ENCODE data around the gene COL23A1.
"Not testable (repeated sequence)": the region's sequence is repeated elsewhere in the genome, so short reads cannot be mapped to it uniquely, and the experiment has no call there.

The COL23A1 gene

DNA sequence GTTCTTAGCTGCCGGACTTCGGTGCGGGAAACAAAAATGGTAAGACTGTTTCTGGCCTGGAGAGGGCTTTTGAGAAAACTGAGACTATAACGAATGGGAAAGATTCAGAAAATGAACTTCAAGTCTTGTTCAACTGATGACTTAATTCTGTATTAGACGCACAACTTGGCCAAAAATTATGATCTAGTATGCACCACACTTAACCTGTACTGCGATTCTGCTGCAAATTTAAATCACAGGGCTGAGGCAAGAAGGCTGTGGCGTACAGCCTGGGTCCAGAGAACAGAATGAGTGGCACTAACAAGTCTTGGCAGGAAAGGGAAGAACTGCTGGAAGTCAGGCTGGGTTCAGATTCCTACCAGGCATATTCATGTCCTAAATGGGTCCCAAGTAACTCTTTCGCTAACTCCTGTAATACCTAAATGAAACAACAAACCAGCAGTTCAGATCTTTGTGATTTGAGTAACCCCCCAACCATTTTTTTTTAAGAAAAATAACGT is 781 bp upstream of the COL23A1 start:
- H3K9me3 ChIP-seq (ENCODE audit: control insufficient read depth in 5 of 5, low read length in 5 of 5): peaks cover 2 to 19% (median 12%) of the 10 kb centered on the region in 5 donors
- peaks cover 0 to 2% (median 0%) of the 10 kb centered on the region in 5 donors for H3K36me3 ChIP-seq (ENCODE audit: control insufficient read depth in 5 of 5, insufficient read depth in 5 of 5, low read length in 5 of 5)
- H3K4me1 ChIP-seq (ENCODE audit: control insufficient read depth in 5 of 5, insufficient read depth in 5 of 5, low read length in 5 of 5): peaks cover 0 to 19% (median 18%) of the 10 kb centered on the region in 5 donors
- no peak overlapping the region for H3K27ac ChIP-seq (ENCODE audit: low read depth, low read length)
- H3K9ac ChIP-seq (ENCODE audit: low read length in 5 of 5): no peak overlapping the region
- H3K4me3 ChIP-seq (ENCODE audit: low read depth in 1 of 5, low read length in 5 of 5): peak overlapping the region in 3 of 5 donors; percentile 39 to 67 (median 42)
- H3K27me3 ChIP-seq (ENCODE audit: control insufficient read depth in 5 of 5, insufficient read depth in 4 of 5, low read length in 5 of 5): peaks cover 8 to 24% (median 22%) of the 10 kb centered on the region in 5 donors

DNA sequence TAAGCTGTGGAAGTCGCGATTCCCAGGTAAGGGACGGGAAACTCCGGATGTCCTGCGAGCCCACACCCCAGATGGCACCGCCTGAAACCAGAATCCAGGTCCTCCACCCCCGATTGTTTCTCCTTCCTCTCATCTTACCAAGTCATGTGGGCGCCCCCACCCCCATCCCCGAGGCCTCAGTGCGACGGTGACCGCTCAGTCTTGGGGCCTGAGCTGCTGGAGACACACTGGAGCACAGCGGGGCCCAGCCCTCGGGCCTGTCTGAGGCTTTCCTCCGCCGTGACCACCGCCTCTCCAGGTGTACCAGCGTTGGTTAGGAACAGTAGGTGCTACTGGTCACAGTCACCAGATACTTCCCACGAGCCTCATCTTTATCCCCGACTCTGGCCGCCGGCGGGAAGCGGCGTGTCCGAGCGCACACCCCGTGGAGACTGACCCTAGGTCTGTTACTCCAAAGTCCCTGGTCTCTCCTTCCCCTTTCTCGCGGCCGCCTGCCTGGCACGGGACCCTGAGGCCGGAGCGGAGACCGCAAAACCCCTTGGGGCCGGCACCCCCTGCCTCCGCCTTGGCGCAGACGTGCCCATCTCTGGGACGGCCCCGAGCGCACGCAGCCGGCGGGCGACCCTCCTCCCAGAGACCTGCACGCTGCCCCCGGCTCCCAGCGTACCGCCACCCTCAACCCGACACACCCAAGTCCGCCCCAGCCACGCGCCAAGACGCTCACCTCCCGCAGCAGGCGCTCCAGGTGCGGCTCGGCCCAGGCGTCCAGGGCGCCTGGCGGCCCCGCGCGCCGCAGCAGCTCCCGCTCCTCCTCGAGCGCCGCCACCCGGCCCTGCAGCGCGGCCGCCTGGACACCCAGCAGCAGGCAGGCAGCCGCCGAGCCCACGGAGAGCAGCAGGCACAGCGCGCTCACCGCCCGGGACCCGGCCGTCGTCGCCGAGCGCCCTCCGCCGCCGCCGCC is 733 bp downstream of the COL23A1 start:
- no peak overlapping the region for H3K27ac ChIP-seq (ENCODE audit: low read depth, low read length)
- H3K4me3 ChIP-seq (ENCODE audit: low read depth in 1 of 5, low read length in 5 of 5): peak overlapping the region in 3 of 5 donors; percentile 55 to 70 (median 67)
- peaks cover 0 to 19% (median 18%) of the 10 kb centered on the region in 5 donors for H3K4me1 ChIP-seq (ENCODE audit: control insufficient read depth in 5 of 5, insufficient read depth in 5 of 5, low read length in 5 of 5)
- H3K36me3 ChIP-seq (ENCODE audit: control insufficient read depth in 5 of 5, insufficient read depth in 5 of 5, low read length in 5 of 5): no peaks in the 10 kb centered on the region
- no peak overlapping the region for H3K9ac ChIP-seq (ENCODE audit: low read length in 5 of 5)
- H3K27me3 ChIP-seq (ENCODE audit: control insufficient read depth in 5 of 5, insufficient read depth in 4 of 5, low read length in 5 of 5): peaks cover 8 to 29% (median 27%) of the 10 kb centered on the region in 5 donors
- peaks cover 0 to 5% (median 0%) of the 10 kb centered on the region in 5 donors for H3K9me3 ChIP-seq (ENCODE audit: control insufficient read depth in 5 of 5, low read length in 5 of 5)

GRCh38 chr5:178588769-178589168 is 1.4 kb downstream of the COL23A1 start:
- Histone ChIP-seq H3K4me3 (ENCODE audit: low read depth in 1 of 5, low read length in 5 of 5) (no peak overlapping the region), H3K27me3 (ENCODE audit: control insufficient read depth in 5 of 5, insufficient read depth in 4 of 5, low read length in 5 of 5) (peaks cover 8 to 29% (median 27%) of the 10 kb centered on the region in 5 donors)

DNA sequence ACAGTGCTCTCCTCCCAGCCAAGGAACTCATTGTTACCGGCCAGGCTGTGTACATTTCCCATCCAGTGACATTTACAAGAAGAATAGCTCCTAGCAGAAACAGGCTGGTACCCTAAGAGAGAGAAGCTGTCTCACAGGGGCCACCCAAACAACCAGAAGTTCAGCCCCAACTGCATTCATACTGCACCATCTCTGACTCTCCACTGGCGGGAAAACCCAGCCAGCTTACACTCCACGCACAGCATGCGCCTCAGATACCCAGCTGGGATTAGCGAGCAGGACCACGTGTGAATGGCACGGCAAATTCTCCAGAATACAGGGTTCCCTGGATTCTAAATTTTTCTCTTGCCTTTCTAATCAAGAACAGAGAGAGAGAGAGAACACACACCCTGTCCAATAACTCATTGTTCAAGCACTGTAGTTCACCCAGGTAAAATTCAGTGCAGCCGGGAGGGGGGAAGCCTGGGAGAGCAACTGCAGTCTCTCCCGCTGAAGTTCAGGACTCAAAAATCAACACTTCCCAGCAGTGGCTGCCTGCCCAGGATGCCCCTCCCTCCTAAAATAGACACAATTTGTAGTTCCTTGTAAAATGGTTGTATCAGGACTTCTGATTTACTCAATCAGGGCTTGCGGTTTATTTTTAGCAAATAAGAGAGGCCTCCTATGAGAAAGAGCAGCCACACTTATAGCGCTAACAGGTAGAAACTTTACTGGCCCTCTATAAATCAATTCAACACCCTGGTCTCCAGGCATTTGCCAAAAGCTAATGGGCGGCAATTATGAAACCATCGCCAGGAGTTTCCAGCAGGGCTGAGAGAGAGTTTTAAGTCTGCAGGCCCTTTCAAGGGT is 2.2 kb downstream of the COL23A1 start:
- Histone ChIP-seq H3K36me3 (ENCODE audit: control insufficient read depth in 5 of 5, insufficient read depth in 5 of 5, low read length in 5 of 5) (no peaks in the 10 kb centered on the region), H3K9ac (ENCODE audit: low read length in 5 of 5) (no peak overlapping the region), H3K27me3 (ENCODE audit: control insufficient read depth in 5 of 5, insufficient read depth in 4 of 5, low read length in 5 of 5) (peaks cover 8 to 29% (median 27%) of the 10 kb centered on the region in 5 donors), H3K4me1 (ENCODE audit: control insufficient read depth in 5 of 5, insufficient read depth in 5 of 5, low read length in 5 of 5) (peaks cover 0 to 19% (median 18%) of the 10 kb centered on the region in 5 donors), H3K27ac (ENCODE audit: low read depth, low read length) (no peak overlapping the region), H3K4me3 (ENCODE audit: low read depth in 1 of 5, low read length in 5 of 5) (no peak overlapping the region), H3K9me3 (ENCODE audit: control insufficient read depth in 5 of 5, low read length in 5 of 5) (no peaks in the 10 kb centered on the region)

More at GRCh38 chr5:178588769-178589168, 1.4 kb downstream of the COL23A1 start:
- Histone ChIP-seq H3K36me3 (ENCODE audit: control insufficient read depth in 5 of 5, insufficient read depth in 5 of 5, low read length in 5 of 5) (no peaks in the 10 kb centered on the region), H3K27ac (ENCODE audit: low read depth, low read length) (no peak overlapping the region), H3K9ac (ENCODE audit: low read length in 5 of 5) (no peak overlapping the region), H3K4me1 (ENCODE audit: control insufficient read depth in 5 of 5, insufficient read depth in 5 of 5, low read length in 5 of 5) (peaks cover 0 to 19% (median 18%) of the 10 kb centered on the region in 5 donors), H3K9me3 (ENCODE audit: control insufficient read depth in 5 of 5, low read length in 5 of 5) (no peaks in the 10 kb centered on the region)

DNA sequence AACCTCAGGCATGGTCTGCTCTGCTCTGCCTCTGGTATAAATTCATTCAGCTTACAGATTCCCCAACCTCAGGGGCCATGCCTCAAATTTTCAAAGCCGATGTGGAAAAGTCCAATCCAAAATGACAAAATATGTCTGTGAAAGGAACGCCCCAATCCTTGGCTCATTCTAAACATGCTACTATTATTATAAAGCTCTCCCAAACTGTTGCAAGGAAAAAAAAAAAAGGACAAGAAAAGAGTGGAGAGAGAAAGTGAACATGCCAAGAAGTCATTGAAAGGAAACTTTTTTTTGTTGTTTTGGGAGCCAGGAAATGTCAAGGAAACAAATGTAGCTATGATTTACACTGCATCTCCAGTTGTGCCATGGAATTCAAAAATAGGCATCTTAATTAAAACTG is 3.8 kb downstream of the COL23A1 start:
- Histone ChIP-seq H3K9ac (ENCODE audit: low read length in 5 of 5) (no peak overlapping the region), H3K36me3 (ENCODE audit: control insufficient read depth in 5 of 5, insufficient read depth in 5 of 5, low read length in 5 of 5) (no peaks in the 10 kb centered on the region), H3K27me3 (ENCODE audit: control insufficient read depth in 5 of 5, insufficient read depth in 4 of 5, low read length in 5 of 5) (peaks cover 8 to 29% (median 27%) of the 10 kb centered on the region in 5 donors), H3K4me3 (ENCODE audit: low read depth in 1 of 5, low read length in 5 of 5) (no peak overlapping the region), H3K27ac (ENCODE audit: low read depth, low read length) (no peak overlapping the region), H3K9me3 (ENCODE audit: control insufficient read depth in 5 of 5, low read length in 5 of 5) (no peaks in the 10 kb centered on the region), H3K4me1 (ENCODE audit: control insufficient read depth in 5 of 5, insufficient read depth in 5 of 5, low read length in 5 of 5) (peaks cover 0 to 19% (median 18%) of the 10 kb centered on the region in 5 donors)

DNA sequence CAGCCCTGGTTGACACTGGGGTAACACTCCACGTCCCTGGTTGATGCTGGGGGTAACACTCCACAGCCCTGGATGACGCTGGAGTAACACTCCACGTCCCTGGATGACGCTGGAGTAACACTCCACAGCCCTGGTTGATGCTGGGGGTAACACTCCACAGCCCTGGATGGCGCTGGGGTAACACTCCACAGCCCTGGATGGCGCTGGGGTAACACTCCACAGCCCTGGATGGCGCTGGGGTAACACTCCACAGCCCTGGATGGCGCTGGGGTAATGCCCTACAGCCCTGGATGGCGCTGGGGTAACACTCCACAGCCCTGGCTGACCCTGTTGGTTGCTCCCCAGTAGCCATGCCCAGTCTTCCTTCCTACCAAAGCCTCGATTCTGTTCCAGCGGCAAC is 4.8 kb downstream of the COL23A1 start:
- H3K27me3 ChIP-seq (ENCODE audit: control insufficient read depth in 5 of 5, insufficient read depth in 4 of 5, low read length in 5 of 5): peaks cover 8 to 31% (median 27%) of the 10 kb centered on the region in 5 donors
- H3K4me3 ChIP-seq (ENCODE audit: low read depth in 1 of 5, low read length in 5 of 5); H3K36me3 ChIP-seq (ENCODE audit: control insufficient read depth in 5 of 5, insufficient read depth in 5 of 5, low read length in 5 of 5); H3K9me3 ChIP-seq (ENCODE audit: control insufficient read depth in 5 of 5, low read length in 5 of 5); H3K27ac ChIP-seq (ENCODE audit: low read depth, low read length): not testable (repeated sequence)
- H3K9ac ChIP-seq (ENCODE audit: low read length in 5 of 5): peak overlapping the region in 1 of 5 donors; percentile 36
- H3K4me1 ChIP-seq (ENCODE audit: control insufficient read depth in 5 of 5, insufficient read depth in 5 of 5, low read length in 5 of 5): peaks cover 0 to 14% (median 11%) of the 10 kb centered on the region in 5 donors

- Histone ChIP-seq H3K9ac (ENCODE audit: low read length in 5 of 5) (no peak overlapping the region), H3K27me3 (ENCODE audit: control insufficient read depth in 5 of 5, insufficient read depth in 4 of 5, low read length in 5 of 5) (peaks cover 0 to 26% (median 17%) of the 10 kb centered on the region in 5 donors), H3K4me3 (ENCODE audit: low read depth in 1 of 5, low read length in 5 of 5) (no peak overlapping the region), H3K27ac (ENCODE audit: low read depth, low read length) (no peak overlapping the region), H3K36me3 (ENCODE audit: control insufficient read depth in 5 of 5, insufficient read depth in 5 of 5, low read length in 5 of 5) (no peaks in the 10 kb centered on the region), H3K9me3 (ENCODE audit: control insufficient read depth in 5 of 5, low read length in 5 of 5) (no peaks in the 10 kb centered on the region), H3K4me1 (ENCODE audit: control insufficient read depth in 5 of 5, insufficient read depth in 5 of 5, low read length in 5 of 5) (no peaks in the 10 kb centered on the region)
Measured at GRCh38 chr5:178583279-178583678, 6.9 kb downstream of the COL23A1 start.

DNA sequence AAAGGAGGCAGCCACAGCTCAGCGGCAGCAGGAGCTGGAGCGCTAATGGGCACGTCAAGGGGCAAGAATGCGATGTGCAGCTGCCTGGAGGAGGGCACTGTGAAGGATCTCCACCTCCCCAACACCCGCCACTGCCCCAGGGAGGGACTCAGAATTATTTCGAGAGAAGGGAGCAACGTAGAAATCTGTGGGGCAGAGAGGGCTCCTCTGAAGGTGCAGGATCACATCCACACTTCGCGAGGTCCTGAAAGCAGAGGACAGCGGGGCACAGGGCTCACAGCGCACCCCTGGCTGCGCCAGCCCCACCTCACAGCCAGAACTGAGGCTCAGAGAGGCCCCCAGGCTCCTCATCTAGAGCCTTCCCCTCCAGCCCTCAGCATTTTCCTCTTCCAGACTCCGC is 7.9 kb downstream of the COL23A1 start:
- H3K36me3 ChIP-seq (ENCODE audit: control insufficient read depth in 5 of 5, insufficient read depth in 5 of 5, low read length in 5 of 5): no peaks in the 10 kb centered on the region
- no peak overlapping the region for H3K9ac ChIP-seq (ENCODE audit: low read length in 5 of 5)
- peaks cover 0 to 3% (median 0%) of the 10 kb centered on the region in 5 donors for H3K9me3 ChIP-seq (ENCODE audit: control insufficient read depth in 5 of 5, low read length in 5 of 5)
- H3K27me3 ChIP-seq (ENCODE audit: control insufficient read depth in 5 of 5, insufficient read depth in 4 of 5, low read length in 5 of 5): peaks cover 0 to 24% (median 16%) of the 10 kb centered on the region in 5 donors
- no peak overlapping the region for H3K27ac ChIP-seq (ENCODE audit: low read depth, low read length)
- H3K4me1 ChIP-seq (ENCODE audit: control insufficient read depth in 5 of 5, insufficient read depth in 5 of 5, low read length in 5 of 5): no peaks in the 10 kb centered on the region
- no peak overlapping the region for H3K4me3 ChIP-seq (ENCODE audit: low read depth in 1 of 5, low read length in 5 of 5)

DNA sequence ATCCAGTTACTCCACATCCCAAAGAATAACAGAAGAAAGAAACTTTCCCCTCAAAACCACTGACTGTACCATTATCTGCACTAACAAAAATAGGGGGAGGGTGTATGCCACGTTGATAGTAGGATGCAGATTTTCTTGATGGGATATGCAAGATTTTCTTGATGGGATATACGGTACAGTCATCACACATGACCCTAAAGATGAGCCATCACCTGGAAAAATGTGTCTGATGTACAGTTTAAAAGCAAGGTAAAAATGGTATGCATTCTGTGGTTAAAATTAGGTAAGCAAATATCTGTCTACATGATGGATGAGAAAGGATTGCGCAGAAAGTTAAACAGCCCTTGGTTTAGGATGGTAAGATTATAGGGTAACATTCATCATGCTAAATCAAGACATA is 8.6 kb downstream of the COL23A1 start:
- peaks cover 0 to 25% (median 19%) of the 10 kb centered on the region in 5 donors for H3K27me3 ChIP-seq (ENCODE audit: control insufficient read depth in 5 of 5, insufficient read depth in 4 of 5, low read length in 5 of 5)
- no peak overlapping the region for H3K9ac ChIP-seq (ENCODE audit: low read length in 5 of 5)
- no peaks in the 10 kb centered on the region for H3K36me3 ChIP-seq (ENCODE audit: control insufficient read depth in 5 of 5, insufficient read depth in 5 of 5, low read length in 5 of 5)
- H3K4me1 ChIP-seq (ENCODE audit: control insufficient read depth in 5 of 5, insufficient read depth in 5 of 5, low read length in 5 of 5): no peaks in the 10 kb centered on the region
- H3K27ac ChIP-seq (ENCODE audit: low read depth, low read length): no peak overlapping the region
- H3K9me3 ChIP-seq (ENCODE audit: control insufficient read depth in 5 of 5, low read length in 5 of 5): peaks cover 0 to 3% (median 0%) of the 10 kb centered on the region in 5 donors
- no peak overlapping the region for H3K4me3 ChIP-seq (ENCODE audit: low read depth in 1 of 5, low read length in 5 of 5)
